HT1080 (cell line): ENCODE measurements around the gene SPAG8. TPM values are rescaled to one million over a fixed set of nuclear protein-coding genes. Genes with fewer than 3 reads are reported as not detected.

Experiments used
- DNase-seq: peaks from one replicate; pipeline ENCODE4 v3.0.0-alpha.2; 2015; ENCODE audit warnings: low read depth
- small RNA-seq: library from RNA; depleted of rRNA; stranded (forward); fragments of <200 nt; gene quantifications from one replicate; pipeline ENCODE3, GENCODE V24; 2014
- total RNA-seq: library from RNA; depleted of rRNA; stranded (reverse); fragments of >200 nt; shearing (Covaris generic); gene quantifications from 2 replicates; pipeline ENCODE4 v1.2.3, GENCODE V29; 2014; rRNA removed

The SPAG8 gene
- total RNA-seq, 1 experiment from 2014 or later = 0.26 TPM

DNA sequence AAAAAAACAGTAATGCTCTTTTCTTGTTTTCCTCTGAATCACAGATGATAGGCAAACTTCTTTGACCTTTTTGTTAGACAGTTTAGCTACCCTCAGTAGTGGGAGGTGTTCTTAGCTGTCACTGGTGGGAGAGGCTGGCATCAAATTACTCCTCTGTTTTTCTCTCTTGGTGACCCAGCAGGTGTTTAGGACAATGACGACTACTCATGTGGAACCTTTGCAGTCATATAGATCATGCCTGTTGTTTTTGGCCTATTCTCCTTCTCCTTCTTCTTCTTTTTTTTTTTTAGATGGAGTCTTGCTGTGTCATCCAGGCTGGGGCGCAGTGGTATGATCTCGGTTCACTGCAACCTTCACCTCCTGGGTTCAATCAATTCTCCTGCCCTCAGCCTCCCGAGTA is 36.0 kb downstream of the SPAG8 start:
- DNase-seq = no peak

- DNase-seq = no peak
Measured at GRCh38 chr9:35774907-35775635, 37.0 kb downstream of the SPAG8 start.

DNA sequence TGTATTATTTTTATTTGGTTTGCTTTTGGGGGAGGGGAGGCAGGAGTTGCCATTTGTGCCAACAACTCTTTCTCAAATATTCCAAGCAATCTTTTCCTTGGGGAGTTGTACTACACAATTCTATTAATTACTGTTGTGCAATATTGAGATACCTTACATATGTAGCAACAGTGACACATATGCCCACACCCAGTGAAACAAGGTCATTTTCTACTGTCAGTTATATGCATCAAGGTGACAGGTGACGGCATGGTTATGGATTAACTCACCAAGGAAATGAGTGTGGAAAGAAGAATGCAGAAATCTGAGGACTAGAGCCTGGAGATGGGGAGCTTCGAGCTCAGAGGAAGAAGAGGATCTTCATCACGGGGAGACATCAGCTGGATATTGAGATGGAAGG is 40.1 kb downstream of the SPAG8 start:
- peak; percentile 47 for DNase-seq

DNA sequence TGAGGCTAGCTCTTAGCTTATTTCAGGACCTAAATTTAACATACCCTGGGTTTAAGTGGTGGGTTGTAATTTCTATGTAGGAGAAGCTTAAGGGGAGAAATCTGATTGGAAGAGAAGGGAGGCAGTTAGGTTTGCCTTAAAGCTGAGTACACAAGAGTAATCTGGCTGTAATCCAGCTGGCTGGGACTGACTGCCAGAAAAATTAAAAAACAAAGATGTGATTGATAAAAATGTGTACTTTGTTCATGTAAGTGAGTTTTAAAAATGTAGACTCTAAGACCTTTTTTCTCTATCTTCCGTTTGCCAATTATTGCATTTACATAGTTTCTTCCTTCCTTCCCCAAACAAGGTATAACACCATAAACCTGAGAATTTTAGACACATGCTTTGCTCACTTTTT is 40.5 kb downstream of the SPAG8 start:
- DNase-seq = no peak

- no peak for DNase-seq
Measured at GRCh38 chr9:35771075-35771433, 41.0 kb downstream of the SPAG8 start.

DNA sequence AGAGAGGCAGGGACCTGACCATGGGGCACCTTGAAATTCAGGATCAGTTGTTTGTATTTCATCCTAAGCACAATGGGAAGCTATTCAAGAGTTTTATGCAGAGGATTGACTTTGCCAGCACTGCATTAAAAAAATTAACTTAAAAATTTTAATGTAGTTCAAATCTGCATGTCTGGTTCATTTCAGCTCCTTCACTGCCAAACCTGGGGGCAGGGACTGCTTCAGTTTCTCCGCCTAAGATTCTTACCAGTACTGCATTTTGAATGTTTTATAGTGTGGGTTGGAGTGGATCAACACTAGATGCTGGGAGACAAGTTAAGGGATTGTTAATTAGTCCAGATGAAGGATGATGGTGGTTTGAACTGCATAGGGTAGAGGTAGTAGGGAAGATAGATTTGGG is 42.3 kb downstream of the SPAG8 start:
- DNase-seq = no peak

DNA sequence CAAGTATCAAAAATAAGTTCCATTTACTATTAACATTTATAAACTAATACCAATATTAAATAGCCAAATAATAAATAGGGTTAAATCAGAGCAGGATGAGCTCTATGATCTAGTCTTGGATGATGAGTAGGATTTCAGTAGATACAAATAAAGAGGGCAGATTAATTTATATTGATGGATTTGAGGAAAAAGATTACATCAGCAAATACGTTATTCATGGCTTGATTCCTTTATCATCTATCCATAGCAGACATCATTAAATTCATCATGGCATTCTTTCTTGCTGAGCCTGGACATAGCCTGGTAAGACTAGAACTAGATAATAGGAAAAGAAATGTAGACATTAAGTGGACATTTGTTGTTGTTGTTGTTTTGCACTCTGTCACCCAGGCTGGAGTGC is 44.6 kb downstream of the SPAG8 start:
- DNase-seq = no peak

GRCh38 chr9:35766997-35767396 is 45.1 kb downstream of the SPAG8 start:
- DNase-seq = no peak

GRCh38 chr9:35763803-35764202 is 48.3 kb downstream of the SPAG8 start:
- DNase-seq = no peak

DNA sequence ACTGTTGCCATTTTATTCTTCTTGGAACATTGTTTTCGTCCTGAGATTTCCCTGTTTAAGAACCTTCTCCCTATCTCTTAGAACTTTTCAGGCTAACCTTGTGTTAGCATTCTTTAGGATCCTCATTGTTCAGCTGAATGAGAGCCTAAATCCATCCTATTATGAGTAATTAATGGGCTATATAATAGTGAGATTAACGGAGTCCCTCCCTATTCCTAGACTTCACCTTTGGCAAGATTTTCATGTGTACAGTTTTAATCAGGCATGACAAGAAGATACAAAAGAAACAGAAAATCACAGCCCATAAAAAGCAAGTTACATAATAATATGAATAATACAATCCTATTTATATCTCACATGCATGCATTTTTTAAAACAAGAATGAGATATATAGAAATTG is 48.9 kb downstream of the SPAG8 start:
- DNase-seq = no peak

DNA sequence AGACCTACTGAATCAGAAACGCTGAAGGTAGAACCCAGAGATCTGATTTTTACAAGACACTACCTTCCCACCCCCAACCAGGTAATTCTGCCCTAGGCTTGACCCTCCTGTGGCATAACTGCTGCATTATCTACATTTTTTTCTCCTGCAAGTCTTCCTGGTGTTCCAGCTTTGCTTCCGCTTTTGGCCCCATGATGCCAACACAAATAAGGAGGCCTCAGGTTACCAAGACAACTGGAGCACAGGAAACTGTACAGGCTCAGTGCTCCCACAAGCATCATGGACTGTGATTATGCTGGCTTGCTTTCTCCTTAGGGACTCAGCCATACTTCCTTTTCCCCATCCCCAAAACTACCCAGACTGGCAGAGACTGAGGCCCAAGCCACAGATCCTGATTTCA is 51.4 kb downstream of the SPAG8 start:
- DNase-seq = peak; percentile 66

- DNase-seq = no peak
Measured at GRCh38 chr9:35759795-35760194, 52.3 kb downstream of the SPAG8 start.

Small RNA genes lying within 50 kb of the gene (small RNA-seq; reads per million reads assigned to genes)
- not detected for gene HINT2

Other genes starting within 250 kb of the SPAG8 start
- gene TESK1, start 207.0 kb downstream of the SPAG8 start, total RNA-seq = 5.4 and 9.2 TPM in 2 replicates
- 0.27 TPM in 1 of 2 replicates, not detected in the other for gene CD72, start 193.8 kb downstream of the SPAG8 start, total RNA-seq
- gene SIT1, start 161.3 kb downstream of the SPAG8 start, total RNA-seq = not detected in 2 replicates
- gene RMRP, start 154.2 kb downstream of the SPAG8 start, total RNA-seq = 6,816 and 22,210 TPM in 2 replicates
- 9.2 and 9.3 TPM in 2 replicates for gene CCDC107, start 154.0 kb downstream of the SPAG8 start, total RNA-seq
- 5.3 and 8.9 TPM in 2 replicates for gene ARHGEF39, start 147.1 kb downstream of the SPAG8 start, total RNA-seq
- gene CA9, start 138.3 kb downstream of the SPAG8 start, total RNA-seq = 0.33 and 0.55 TPM in 2 replicates
- gene TPM2, start 122.3 kb downstream of the SPAG8 start, total RNA-seq = 405 and 411 TPM in 2 replicates
- gene TLN1, start 80.1 kb downstream of the SPAG8 start, total RNA-seq = 165 and 198 TPM in 2 replicates
- gene CREB3, start 79.6 kb downstream of the SPAG8 start, total RNA-seq = 42.1 and 44.1 TPM in 2 replicates
- gene GBA2, start 63.0 kb downstream of the SPAG8 start, total RNA-seq = 39.2 and 41.6 TPM in 2 replicates
- gene RGP1, start 63.0 kb downstream of the SPAG8 start, total RNA-seq = 15.8 and 22.1 TPM in 2 replicates
- gene MSMP, start 58.0 kb downstream of the SPAG8 start, total RNA-seq = not detected in 2 replicates
- 6.9 and 8.6 TPM in 2 replicates for gene NPR2, start 20.7 kb downstream of the SPAG8 start, total RNA-seq
- gene HINT2, start 2.8 kb upstream of the SPAG8 start, total RNA-seq = 72.7 and 81.8 TPM in 2 replicates
- gene FAM221B, start 16.5 kb upstream of the SPAG8 start, total RNA-seq = not detected in 2 replicates
- gene TMEM8B, start 17.0 kb upstream of the SPAG8 start, total RNA-seq = 0.20 and 0.95 TPM in 2 replicates
- not detected in 2 replicates for gene OR13J1, start 58.1 kb upstream of the SPAG8 start, total RNA-seq
- 2.4 and 3.2 TPM in 2 replicates for gene HRCT1, start 93.9 kb upstream of the SPAG8 start, total RNA-seq
- 0.05 and 0.23 TPM in 2 replicates for gene SPAAR, start 97.2 kb upstream of the SPAG8 start, total RNA-seq
- 0.32 TPM in 1 of 2 replicates, not detected in the other for gene OR2S2, start 145.9 kb upstream of the SPAG8 start, total RNA-seq
- gene RECK, start 224.7 kb upstream of the SPAG8 start, total RNA-seq = 5.2 and 7.5 TPM in 2 replicates